Measurements from ENCODE around the gene CHAC2. TPM values are rescaled to one million over a fixed set of nuclear protein-coding genes. Genes with fewer than 3 reads are reported as not detected.

The CHAC2 gene
- total and polyA plus RNA-seq, 9 of the 15 experiments (the other 6 are each of a cell fraction or from before 2014, with no cell fraction given) = 9.8 to 35.6 (median 18.2) TPM

- TF ChIP-seq MITF (IDR thresholded peaks at IDR 0.05) = no peak
- TF ChIP-seq REST (IDR thresholded peaks at IDR 0.05; ENCODE audit: borderline replicate concordance) = no peak
- no peak for TF ChIP-seq REST (CRISPR knock-in tag; IDR thresholded peaks at IDR 0.05; ENCODE audit: low read depth)
- no peak for TF ChIP-seq ID3 (CRISPR knock-in tag; IDR thresholded peaks at IDR 0.05)
- TF ChIP-seq ID3 (tag; IDR thresholded peaks at IDR 0.05) = 0 out of 2 replicates have a peak, but pooled peaks have one; percentile 39
- no peak for TF ChIP-seq FOS (IDR thresholded peaks at IDR 0.05; ENCODE audit: extremely low read depth, insufficient read length)
- TF ChIP-seq HINFP (tag; conservative IDR thresholded peaks at IDR 0.05; ENCODE audit: low read depth) = no peak
- TF ChIP-seq CHD4 (IDR thresholded peaks at IDR 0.05; ENCODE audit: insufficient read depth, insufficient replicate concordance, low read depth, low read length, poor library complexity, severe bottlenecking) = no peak
- no peak for TF ChIP-seq FUS (optimal IDR thresholded peaks at IDR 0.05; ENCODE audit: low read depth, low read length)
- no peak for TF ChIP-seq SMAD1 (IDR thresholded peaks at IDR 0.05; ENCODE audit: low read depth, low read length, partially characterized antibody)
- no peak for TF ChIP-seq RBM15 (IDR thresholded peaks at IDR 0.05; ENCODE audit: insufficient read depth, low read length)
- TF ChIP-seq ZBED1 (IDR thresholded peaks at IDR 0.05) = no peak
Measured at GRCh38 chr2:53786705-53787613, 19.4 kb downstream of the CHAC2 start, which contains the start of the genes ASB3 and ERLEC1 (continued).

All from K562 (cell line).